ENCODE results near the gene C2CD2L. TPM values are rescaled to one million over a fixed set of nuclear protein-coding genes. Genes with fewer than 3 reads are reported as not detected.

The C2CD2L gene
- total and polyA plus RNA-seq, 2 of the 13 experiments (the other 11 are each of a cell fraction or from before 2014, with no cell fraction given) = 3.7 to 5.5 TPM

- no peaks in the 10 kb centered on the region for H4K20me1 ChIP-seq (ENCODE audit: insufficient read depth, low read length)
- no TSS peak for BruUV-seq (replicated peaks)
- CTCF ChIA-PET (ENCODE audit: low intra/inter-chr PET ratio, low total read pairs) = interaction anchor here (1.1 kb wide), 1 partner anchor 34 kb away, joined by 3 read pairs; no protein-coding TSS in a partner anchor
- peak; percentile 13 for ATAC-seq
- in situ Hi-C loops (cut with HindIII; ENCODE audit: extremely low pct_ligation_motif_present, low pct_unique_long_range_greater_than_20kb) (no loop called here), intact Hi-C loops (cut with micrococcal nuclease; ENCODE audit: unreplicated experiment) (loop anchor here (2.0 kb wide), 1 partner anchor 20 kb away; the partner anchor contains the start of gene HINFP)
- peak overlapping the region; percentile 97 for H3K27ac ChIP-seq (ENCODE audit: extremely low read length, insufficient read depth, low read length)
- POLR2A ChIA-PET = interaction anchor here (0.9 to 1.5 kb wide), 2 partner anchors 8 to 15 kb away, joined by 3 to 9 read pairs; partner anchors contain the start of gene HMBS
- H3K4me3 ChIP-seq (replicated peaks in 1 of 3; ENCODE audit: insufficient read depth in 1 of 3, low read depth in 2 of 3, low read length in 3 of 3) = peak overlapping the region; percentile 77 to 91 (median 86)
- WGBS (ENCODE audit: low lambda C conversion rate) = 23% methylated on average over 11 of the region's 11 CpGs
- peaks cover 10 to 26% of the 10 kb centered on the region in 2 experiments; a peak in 4 of 5 replicates for H3K36me3 ChIP-seq (replicated peaks in 1 of 2; ENCODE audit: control insufficient read depth in 1 of 2, insufficient read depth in 2 of 2, low read length in 2 of 2)
- no peaks in the 10 kb centered on the region for H3K9me3 ChIP-seq (ENCODE audit: low read length)
- DNase-seq (ENCODE audit: low spot score) = peak; percentile 62
- H3K4me2 ChIP-seq (ENCODE audit: low read depth, low read length) = peak overlapping the region; percentile 96
- H3K9ac ChIP-seq (ENCODE audit: insufficient read depth, low read depth, low read length) = peak overlapping the region; percentile 93
- peaks cover 15% of the 10 kb centered on the region for H3K79me2 ChIP-seq (ENCODE audit: insufficient read depth, low read length)
- no peak overlapping the region for H2AFZ ChIP-seq (ENCODE audit: low read length)
- peaks cover 32% of the 10 kb centered on the region for H3K4me1 ChIP-seq (ENCODE audit: insufficient read depth, low read length)
- peak; percentile 69 for FAIRE-seq
- H3K27me3 ChIP-seq (ENCODE audit: control insufficient read depth in 1 of 2, insufficient read depth in 2 of 2, low read length in 2 of 2) = no peaks in the 10 kb centered on the region; a peak in 1 of 5 replicates
- TF ChIP-seq FOXA1 (IDR thresholded peaks at IDR 0.05) (no peak), FOXA1 (CRISPR knock-in tag; IDR thresholded peaks at IDR 0.05) (peak; percentile 67), SMARCC2 (IDR thresholded peaks at IDR 0.05) (no peak), HCFC1 (IDR thresholded peaks at IDR 0.05; ENCODE audit: low read depth, low read length) (no peak), MTERF4 (CRISPR knock-in tag; IDR thresholded peaks at IDR 0.05) (no peak), ZNF574 (CRISPR knock-in tag; IDR thresholded peaks at IDR 0.05) (peak; percentile 69), ZNF839 (CRISPR knock-in tag; IDR thresholded peaks at IDR 0.05; ENCODE audit: borderline replicate concordance) (0 out of 2 replicates have a peak, but pooled peaks have one; percentile 42), SMC3 (IDR thresholded peaks at IDR 0.05; ENCODE audit: low read length) (peak; percentile 33; the same call in 1 of the 2 replicates), ZNF639 (CRISPR knock-in tag; conservative IDR thresholded peaks at IDR 0.05) (no peak), ISX (CRISPR knock-in tag; conservative IDR thresholded peaks at IDR 0.05) (no peak), ZNF224 (CRISPR knock-in tag; IDR thresholded peaks at IDR 0.05) (0 out of 2 replicates have a peak, but pooled peaks have one; percentile 18), GZF1 (CRISPR knock-in tag; IDR thresholded peaks at IDR 0.05) (no peak), GABPA (IDR thresholded peaks at IDR 0.05; ENCODE audit: low read depth, low read length) (no peak), GABPA (CRISPR knock-in tag; IDR thresholded peaks at IDR 0.05; ENCODE audit: low read depth) (0 out of 2 replicates have a peak, but pooled peaks have one; percentile 21), MIER3 (CRISPR knock-in tag; IDR thresholded peaks at IDR 0.05; ENCODE audit: borderline replicate concordance) (0 out of 2 replicates have a peak, but pooled peaks have one; percentile 25), SAP130 (CRISPR knock-in tag; IDR thresholded peaks at IDR 0.05; ENCODE audit: low read depth) (peak; percentile 54; the same call in 1 of the 2 replicates), HMGXB4 (CRISPR knock-in tag; IDR thresholded peaks at IDR 0.05; ENCODE audit: borderline replicate concordance in 1 of 2, low read depth in 1 of 2) (0 out of 4 replicates have a peak, but pooled peaks have one; percentile 20 to 40), ZNF354B (CRISPR knock-in tag; IDR thresholded peaks at IDR 0.05) (no peak)
Measured at GRCh38 chr11:119100246-119100970, 6.7 kb upstream of the C2CD2L start.

All from HepG2 (cell line).